Loucy (cell line): ENCODE measurements around the gene ZNF134.

Experiments used
- CTCF ChIP-seq: fragments of 200-600 bp; sonication (generic); conservative IDR thresholded peaks from 2 replicates; pipeline ENCODE4 v1.5.1; 2014; ENCODE audit warnings: mild to moderate bottlenecking, antibody characterized with exemption, low read length
- EZH2phosphoT487 ChIP-seq: fragments of 200-600 bp; IDR thresholded peaks from 2 replicates; pipeline ENCODE4 v1.6.1; 2018; ENCODE audit warnings: antibody characterized with exemption, mild to moderate bottlenecking, moderate library complexity, borderline replicate concordance

DNA sequence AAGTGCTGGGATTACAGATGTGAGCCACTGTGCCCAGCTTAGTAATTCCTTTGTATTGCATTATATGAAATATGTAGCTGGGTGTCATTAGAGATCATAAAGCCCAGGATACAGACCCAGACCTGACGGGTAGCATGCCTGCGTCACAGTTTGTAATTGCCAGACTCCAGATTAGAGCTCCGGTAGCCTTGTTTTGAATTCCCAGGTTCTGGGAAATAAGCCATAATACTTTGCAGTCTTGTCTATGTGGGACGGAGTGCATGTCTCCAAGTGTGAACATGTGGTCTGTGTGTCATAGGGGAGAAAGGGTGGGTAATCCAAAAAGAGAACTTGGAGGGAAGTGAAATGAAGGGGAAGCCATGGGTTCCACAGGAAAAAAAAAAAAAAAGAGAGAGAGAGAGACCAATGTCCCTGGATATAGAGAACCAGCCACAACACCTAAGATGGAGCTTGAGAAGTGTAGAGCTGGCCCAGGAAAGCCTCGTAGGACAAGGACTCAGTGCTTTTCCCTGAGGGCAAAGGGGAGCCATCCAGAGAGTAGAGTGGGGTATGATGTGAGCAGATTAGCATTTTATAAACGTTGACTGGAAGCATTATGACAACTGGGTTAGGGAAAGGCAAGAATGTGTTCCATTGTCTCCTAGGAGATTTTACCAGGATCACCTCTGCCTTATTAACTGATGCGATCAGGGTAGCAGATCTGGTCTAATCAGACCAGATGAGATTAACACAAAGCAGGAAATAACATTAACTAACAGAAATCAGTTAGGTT lies 57.3 kb downstream of the ZNF134 start:
- no peak for TF ChIP-seq CTCF
- TF ChIP-seq EZH2phosphoT487 = no peak
